ENCODE measurements around the gene ZBP1.

ZBP1 gene

GRCh38 chr20:57617079-57617795 lies 3.0 kb downstream of the ZBP1 start:
- no peak for DNase-seq (ENCODE audit: low spot score)

GRCh38 chr20:57616143-57616951 lies 3.9 kb downstream of the ZBP1 start:
- no peak for DNase-seq (ENCODE audit: low spot score)

- DNase-seq (ENCODE audit: low spot score) = no peak
These were observed 4.8 kb downstream of the ZBP1 start for GRCh38 chr20:57615445-57615811.

GRCh38 chr20:57614490-57615444 lies 5.5 kb downstream of the ZBP1 start:
- DNase-seq (ENCODE audit: low spot score) = no peak

GRCh38 chr20:57613481-57613921 lies 6.7 kb downstream of the ZBP1 start:
- no peak for DNase-seq (ENCODE audit: low spot score)

GRCh38 chr20:57612916-57613315 lies 7.3 kb downstream of the ZBP1 start:
- no peak for DNase-seq (ENCODE audit: low spot score)

- no peak for DNase-seq (ENCODE audit: low spot score)
These were observed 7.8 kb downstream of the ZBP1 start for GRCh38 chr20:57612436-57612835.

GRCh38 chr20:57611586-57612311 lies 8.5 kb downstream of the ZBP1 start:
- no peak for DNase-seq (ENCODE audit: low spot score)

- DNase-seq (ENCODE audit: low spot score) = no peak
These were observed 9.8 kb downstream of the ZBP1 start for GRCh38 chr20:57610261-57610952.

- DNase-seq (ENCODE audit: low spot score) = no peak
These were observed 10.4 kb downstream of the ZBP1 start for GRCh38 chr20:57609842-57610167.

- no peak for DNase-seq (ENCODE audit: low spot score)
These were observed 11.0 kb downstream of the ZBP1 start for GRCh38 chr20:57609086-57609841.

GRCh38 chr20:57608516-57608915 lies 11.7 kb downstream of the ZBP1 start:
- DNase-seq (ENCODE audit: low spot score) = no peak

GRCh38 chr20:57605878-57606277 lies 14.3 kb downstream of the ZBP1 start:
- no peak for DNase-seq (ENCODE audit: low spot score)

GRCh38 chr20:57605045-57605444 lies 15.2 kb downstream of the ZBP1 start:
- no peak for DNase-seq (ENCODE audit: low spot score)

- no peak for DNase-seq (ENCODE audit: low spot score)
These were observed 17.1 kb downstream of the ZBP1 start for GRCh38 chr20:57603120-57603519.

GRCh38 chr20:57601737-57602136 lies 18.5 kb downstream of the ZBP1 start:
- DNase-seq (ENCODE audit: low spot score) = no peak

- DNase-seq (ENCODE audit: low spot score) = no peak
These were observed 19.0 kb downstream of the ZBP1 start for GRCh38 chr20:57601211-57601570.

GRCh38 chr20:57600320-57601210 lies 19.7 kb downstream of the ZBP1 start:
- no peak for DNase-seq (ENCODE audit: low spot score)

- no peak for DNase-seq (ENCODE audit: low spot score)
These were observed 21.7 kb downstream of the ZBP1 start for GRCh38 chr20:57598491-57598890.

- DNase-seq (ENCODE audit: low spot score) = no peak
These were observed 22.2 kb downstream of the ZBP1 start for GRCh38 chr20:57598060-57598459.

All from RKO (cell line).